ENCODE measurements around the gene CREB5.

DNA sequence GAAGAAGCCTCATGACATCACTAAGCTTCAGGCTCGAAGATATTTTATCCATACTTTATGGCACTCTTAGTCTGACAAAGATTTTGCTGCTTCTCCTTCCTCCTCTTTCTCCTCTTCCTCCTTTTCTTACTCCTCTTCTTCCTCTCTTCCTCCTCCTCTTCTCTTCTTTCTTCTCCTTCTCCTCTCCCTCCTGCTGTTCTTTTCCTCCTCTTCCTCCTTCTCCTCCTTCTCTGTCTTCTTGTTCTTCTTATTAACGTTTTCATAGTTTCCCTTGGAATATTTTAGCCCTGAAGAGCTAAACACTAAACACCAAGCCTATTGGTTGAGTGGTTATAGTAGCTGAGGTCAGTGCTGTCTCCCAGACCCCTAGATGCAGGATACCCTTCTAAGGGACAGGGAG is 137.7 kb downstream of the CREB5 start:
- no peak for TF ChIP-seq POLR2AphosphoS5 (IDR thresholded peaks at IDR 0.05)
- TF ChIP-seq, protein P1, sequence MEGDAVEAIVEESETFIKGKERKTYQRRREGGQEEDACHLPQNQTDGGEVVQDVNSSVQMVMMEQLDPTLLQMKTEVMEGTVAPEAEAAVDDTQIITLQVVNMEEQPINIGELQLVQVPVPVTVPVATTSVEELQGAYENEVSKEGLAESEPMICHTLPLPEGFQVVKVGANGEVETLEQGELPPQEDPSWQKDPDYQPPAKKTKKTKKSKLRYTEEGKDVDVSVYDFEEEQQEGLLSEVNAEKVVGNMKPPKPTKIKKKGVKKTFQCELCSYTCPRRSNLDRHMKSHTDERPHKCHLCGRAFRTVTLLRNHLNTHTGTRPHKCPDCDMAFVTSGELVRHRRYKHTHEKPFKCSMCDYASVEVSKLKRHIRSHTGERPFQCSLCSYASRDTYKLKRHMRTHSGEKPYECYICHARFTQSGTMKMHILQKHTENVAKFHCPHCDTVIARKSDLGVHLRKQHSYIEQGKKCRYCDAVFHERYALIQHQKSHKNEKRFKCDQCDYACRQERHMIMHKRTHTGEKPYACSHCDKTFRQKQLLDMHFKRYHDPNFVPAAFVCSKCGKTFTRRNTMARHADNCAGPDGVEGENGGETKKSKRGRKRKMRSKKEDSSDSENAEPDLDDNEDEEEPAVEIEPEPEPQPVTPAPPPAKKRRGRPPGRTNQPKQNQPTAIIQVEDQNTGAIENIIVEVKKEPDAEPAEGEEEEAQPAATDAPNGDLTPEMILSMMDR (IDR thresholded peaks at IDR 0.05 in 8 of 11, conservative IDR thresholded peaks at IDR 0.05 in 3 of 11), result no peak

All from spleen (tissue), 7 donors.